ENCODE results near the gene LYPD6. TPM values are rescaled to one million over a fixed set of nuclear protein-coding genes. Genes with fewer than 3 reads are reported as not detected.

The LYPD6 gene
- total and polyA plus RNA-seq, 2 donors (not counting 3 experiments of a cell fraction or from before 2014, with no cell fraction given): 3.0 to 4.0 TPM

GRCh38 chr2:149364839-149365238, 34.5 kb downstream of the LYPD6 start:
- BruUV-seq (replicated peaks): no TSS peak
- intact Hi-C loops (cut with micrococcal nuclease): no loop called here
- ChIA-PET POLR2A (interaction anchor here (0.9 kb wide), 1 partner anchor 32 kb away, joined by 5 read pairs; no protein-coding TSS in a partner anchor), CTCF (interaction anchor here (1.4 to 1.9 kb wide), 3 partner anchors 11 to 196 kb away, joined by 4 to 18 read pairs (median 11); partner anchors contain the start of gene LYPD6)
- Histone ChIP-seq H3K9me3 (replicated peaks; ENCODE audit: control insufficient read depth, insufficient read depth, low read length) (no peaks in the 10 kb centered on the region), H3K9ac (replicated peaks; ENCODE audit: extremely low read depth, insufficient read depth, low read length) (no peak overlapping the region), H3K4me1 (ENCODE audit: control insufficient read depth, extremely low read depth, insufficient read depth, low read length) (peaks cover 20% of the 10 kb centered on the region), H3K79me2 (ENCODE audit: control insufficient read depth, insufficient read depth, low read length) (no peaks in the 10 kb centered on the region), H3K9me1 (replicated peaks; ENCODE audit: control insufficient read depth, extremely low read depth, insufficient read depth, low read length) (no peaks in the 10 kb centered on the region), H3K27me3 (ENCODE audit: control insufficient read depth in 2 of 2, insufficient read depth in 2 of 2, low read length in 2 of 2) (no peaks in the 10 kb centered on the region), H3K27ac (ENCODE audit: insufficient read depth, low read depth, low read length) (no peak overlapping the region), H2AFZ (ENCODE audit: low read depth, low read length) (no peak overlapping the region), H3K4me3 (replicated peaks in 1 of 3; ENCODE audit: insufficient read depth in 1 of 3, low read depth in 1 of 3, low read length in 3 of 3) (no peak overlapping the region), H3K36me3 (ENCODE audit: control insufficient read depth in 2 of 2, extremely low read depth in 1 of 2, insufficient read depth in 2 of 2, low read length in 2 of 2) (no peaks in the 10 kb centered on the region), H4K20me1 (replicated peaks; ENCODE audit: control insufficient read depth, extremely low read depth, insufficient read depth, low read length) (no peaks in the 10 kb centered on the region), H3K4me2 (ENCODE audit: insufficient read depth, low read length) (no peak overlapping the region)
- FAIRE-seq (no peak), DNase-seq (ENCODE audit: low read depth, low spot score) (no peak)
- TF ChIP-seq GATA2 (IDR thresholded peaks at IDR 0.05; ENCODE audit: insufficient read depth, insufficient read length, low read depth, low read length) (no peak), JUN (IDR thresholded peaks at IDR 0.05; ENCODE audit: borderline replicate concordance, insufficient read depth, insufficient read length, low read depth) (no peak), EZH2 (IDR thresholded peaks at IDR 0.05; ENCODE audit: borderline replicate concordance, low read depth, low read length, severe bottlenecking) (no peak), FOS (IDR thresholded peaks at IDR 0.05; ENCODE audit: borderline replicate concordance, insufficient read depth, low read length) (no peak), POLR2AphosphoS5 (IDR thresholded peaks at IDR 0.05; ENCODE audit: insufficient read depth, low read depth, low read length) (no peak), POLR2A (IDR thresholded peaks at IDR 0.05; ENCODE audit: low read depth, low read length) (no peak), MYC (IDR thresholded peaks at IDR 0.05; ENCODE audit: low read depth, low read length) (no peak), MAX (IDR thresholded peaks at IDR 0.05; ENCODE audit: insufficient read depth, insufficient read length) (no peak)
- TF ChIP-seq, protein P1, sequence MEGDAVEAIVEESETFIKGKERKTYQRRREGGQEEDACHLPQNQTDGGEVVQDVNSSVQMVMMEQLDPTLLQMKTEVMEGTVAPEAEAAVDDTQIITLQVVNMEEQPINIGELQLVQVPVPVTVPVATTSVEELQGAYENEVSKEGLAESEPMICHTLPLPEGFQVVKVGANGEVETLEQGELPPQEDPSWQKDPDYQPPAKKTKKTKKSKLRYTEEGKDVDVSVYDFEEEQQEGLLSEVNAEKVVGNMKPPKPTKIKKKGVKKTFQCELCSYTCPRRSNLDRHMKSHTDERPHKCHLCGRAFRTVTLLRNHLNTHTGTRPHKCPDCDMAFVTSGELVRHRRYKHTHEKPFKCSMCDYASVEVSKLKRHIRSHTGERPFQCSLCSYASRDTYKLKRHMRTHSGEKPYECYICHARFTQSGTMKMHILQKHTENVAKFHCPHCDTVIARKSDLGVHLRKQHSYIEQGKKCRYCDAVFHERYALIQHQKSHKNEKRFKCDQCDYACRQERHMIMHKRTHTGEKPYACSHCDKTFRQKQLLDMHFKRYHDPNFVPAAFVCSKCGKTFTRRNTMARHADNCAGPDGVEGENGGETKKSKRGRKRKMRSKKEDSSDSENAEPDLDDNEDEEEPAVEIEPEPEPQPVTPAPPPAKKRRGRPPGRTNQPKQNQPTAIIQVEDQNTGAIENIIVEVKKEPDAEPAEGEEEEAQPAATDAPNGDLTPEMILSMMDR (IDR thresholded peaks at IDR 0.05; ENCODE audit: extremely low read depth in 1 of 2, insufficient read depth in 1 of 2, low read depth in 1 of 2, low read length in 2 of 2): no peak
- dilution Hi-C loops (cut with MboI; ENCODE audit: extremely low pct_ligation_motif_present, low sequenced_read_pairs): no loop called here

All from endothelial cell of umbilical vein (primary cell).